Measurements from ENCODE around the gene CACNA1I. TPM values are rescaled to one million over a fixed set of nuclear protein-coding genes. Genes with fewer than 3 reads are reported as not detected.

Gene CACNA1I
- total RNA-seq, 4 donors from 2014 or later: not detected

DNA sequence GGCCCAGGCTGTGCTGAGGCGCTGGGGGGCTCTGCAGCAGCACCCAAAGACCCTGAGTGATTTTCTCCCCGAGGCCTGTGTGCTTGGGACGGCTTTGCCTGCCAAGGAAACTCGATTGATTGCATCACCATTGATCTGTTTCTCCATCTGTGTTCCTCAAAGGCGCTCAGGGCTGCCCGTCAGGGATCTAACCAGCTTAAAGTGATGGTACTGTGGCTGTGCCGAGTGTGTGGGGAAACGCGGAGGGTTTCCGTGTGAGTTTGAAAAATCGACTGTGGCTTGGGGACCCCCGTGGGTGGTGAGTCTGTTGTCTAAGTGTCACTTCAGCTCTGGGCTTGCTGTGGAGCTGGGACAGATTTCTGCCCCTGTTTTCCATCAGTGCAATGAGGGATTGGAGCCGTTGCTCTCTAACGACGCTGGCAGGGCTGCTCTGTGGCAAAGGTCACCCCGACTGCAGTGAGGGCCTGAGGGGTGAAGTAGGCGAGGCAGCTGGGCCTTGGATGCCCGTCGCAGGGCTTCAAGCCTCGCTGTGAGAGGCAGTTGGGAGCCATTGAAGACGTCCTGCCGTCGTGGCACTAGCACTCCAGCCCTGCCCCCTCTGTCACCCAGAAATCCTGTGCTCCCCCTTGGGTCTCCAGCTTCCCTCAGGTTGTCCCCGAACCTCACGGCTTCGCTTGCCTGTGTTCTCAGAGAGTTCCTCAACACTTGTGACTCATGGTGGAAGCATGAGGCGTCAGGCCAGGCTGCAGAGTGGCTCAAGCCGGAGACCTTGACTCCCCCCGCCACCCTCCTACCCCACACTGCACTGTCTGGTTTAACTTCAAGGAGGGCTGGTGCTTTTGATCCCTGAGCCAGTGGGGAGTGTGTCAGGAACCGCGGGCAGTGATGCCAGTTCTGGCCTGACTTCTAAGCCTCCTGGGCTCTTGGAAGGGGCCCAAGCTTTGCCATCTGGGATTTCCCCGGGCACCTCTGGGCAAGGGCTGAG, 21.8 kb downstream of the CACNA1I start:
- Histone ChIP-seq H3K27me3 (peaks cover 3 to 25% (median 13%) of the 10 kb centered on the region in 3 donors), H3K4me1 (peaks cover 0 to 7% of the 10 kb centered on the region in 2 donors), H3K4me3 (no peak overlapping the region), H3K9me3 (no peaks in the 10 kb centered on the region), H3K27ac (no peak overlapping the region), H3K36me3 (no peaks in the 10 kb centered on the region)
- no peak for ATAC-seq
- TF ChIP-seq POLR2A (IDR thresholded peaks at IDR 0.05): no peak
- TF ChIP-seq, protein P1, sequence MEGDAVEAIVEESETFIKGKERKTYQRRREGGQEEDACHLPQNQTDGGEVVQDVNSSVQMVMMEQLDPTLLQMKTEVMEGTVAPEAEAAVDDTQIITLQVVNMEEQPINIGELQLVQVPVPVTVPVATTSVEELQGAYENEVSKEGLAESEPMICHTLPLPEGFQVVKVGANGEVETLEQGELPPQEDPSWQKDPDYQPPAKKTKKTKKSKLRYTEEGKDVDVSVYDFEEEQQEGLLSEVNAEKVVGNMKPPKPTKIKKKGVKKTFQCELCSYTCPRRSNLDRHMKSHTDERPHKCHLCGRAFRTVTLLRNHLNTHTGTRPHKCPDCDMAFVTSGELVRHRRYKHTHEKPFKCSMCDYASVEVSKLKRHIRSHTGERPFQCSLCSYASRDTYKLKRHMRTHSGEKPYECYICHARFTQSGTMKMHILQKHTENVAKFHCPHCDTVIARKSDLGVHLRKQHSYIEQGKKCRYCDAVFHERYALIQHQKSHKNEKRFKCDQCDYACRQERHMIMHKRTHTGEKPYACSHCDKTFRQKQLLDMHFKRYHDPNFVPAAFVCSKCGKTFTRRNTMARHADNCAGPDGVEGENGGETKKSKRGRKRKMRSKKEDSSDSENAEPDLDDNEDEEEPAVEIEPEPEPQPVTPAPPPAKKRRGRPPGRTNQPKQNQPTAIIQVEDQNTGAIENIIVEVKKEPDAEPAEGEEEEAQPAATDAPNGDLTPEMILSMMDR (IDR thresholded peaks at IDR 0.05 in 4 of 5, conservative IDR thresholded peaks at IDR 0.05 in 1 of 5): no peak
- in situ Hi-C loops (cut with MboI; ENCODE audit: low sequenced_read_pairs in 4 of 4) (no loop called here), intact Hi-C loops (cut with DNase I; ENCODE audit: low total_unique reads) (no loop called here)
- DNase-seq: no peak

DNA sequence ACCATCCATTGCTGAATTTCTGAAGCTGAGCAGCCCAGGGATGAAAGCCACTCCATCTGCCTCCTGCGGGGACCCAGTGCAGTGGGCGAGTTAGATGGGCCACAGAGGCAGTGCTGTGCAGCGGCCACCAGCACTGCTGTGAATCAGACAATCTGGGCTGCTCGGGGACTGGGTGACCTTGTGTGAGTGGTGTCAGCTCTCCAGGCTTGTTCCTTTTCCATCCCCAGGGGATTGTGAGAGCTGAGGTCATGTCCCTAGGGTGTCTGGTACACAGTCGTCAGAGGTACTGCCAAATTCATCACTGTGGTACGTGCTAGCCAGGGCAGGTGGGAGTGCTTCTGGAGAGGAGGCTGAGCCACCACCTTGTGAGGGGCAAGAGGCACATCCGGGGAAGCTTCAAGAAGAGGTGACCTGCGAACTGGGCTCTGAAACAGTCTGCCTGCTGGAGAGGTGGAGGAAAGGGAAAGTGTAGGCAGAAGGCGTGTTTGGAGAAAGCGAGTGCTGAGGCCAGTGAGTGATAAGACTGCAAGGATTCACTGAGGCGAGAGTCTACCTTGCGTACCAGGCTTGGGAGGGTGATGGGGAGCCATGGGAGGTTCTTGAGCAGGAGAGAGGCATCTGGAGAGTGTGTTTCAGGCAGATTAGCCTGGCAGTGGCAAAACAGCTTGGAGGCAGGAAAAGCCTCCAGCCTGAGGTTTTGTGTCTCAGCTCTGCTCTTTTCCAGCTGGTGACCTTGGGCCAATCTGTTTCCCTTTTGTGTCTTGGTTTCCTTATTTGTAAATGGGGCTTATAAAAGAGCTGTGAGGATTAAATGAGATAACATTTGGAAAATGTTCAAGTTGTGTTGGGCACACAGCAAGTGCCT, 22.7 kb downstream of the CACNA1I start:
- DNase-seq: no peak
- no peak for ATAC-seq
- in situ Hi-C loops (cut with MboI; ENCODE audit: low sequenced_read_pairs in 4 of 4): no loop called here
- no peak overlapping the region for H3K4me3 ChIP-seq
- no peaks in the 10 kb centered on the region for H3K36me3 ChIP-seq
- H3K9me3 ChIP-seq: no peaks in the 10 kb centered on the region
- H3K27me3 ChIP-seq: peaks cover 10 to 32% (median 22%) of the 10 kb centered on the region in 3 donors
- TF ChIP-seq POLR2A (IDR thresholded peaks at IDR 0.05): no peak
- TF ChIP-seq, protein P1 (IDR thresholded peaks at IDR 0.05 in 4 of 5, conservative IDR thresholded peaks at IDR 0.05 in 1 of 5): no peak
- intact Hi-C loops (cut with DNase I; ENCODE audit: low total_unique reads): no loop called here
- H3K4me1 ChIP-seq: no peaks in the 10 kb centered on the region
- no peak overlapping the region for H3K27ac ChIP-seq

DNA sequence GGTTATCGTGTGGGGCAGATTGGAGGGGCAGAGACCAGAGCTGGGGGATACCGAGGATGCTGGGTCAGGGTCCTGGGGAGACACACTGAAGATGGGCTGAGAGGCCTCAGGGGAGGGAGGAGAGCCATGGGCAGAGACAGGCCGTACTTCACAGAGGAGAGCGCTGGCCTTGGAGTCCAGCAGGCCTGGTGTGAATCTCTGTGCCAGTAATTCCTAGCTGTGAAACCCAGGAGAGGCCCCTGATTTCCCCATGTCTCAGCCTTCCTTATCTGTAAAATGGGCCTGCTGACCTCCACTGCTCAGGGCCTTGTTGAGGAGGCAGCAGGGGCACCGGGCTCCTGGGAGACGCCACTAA, 23.4 kb downstream of the CACNA1I start:
- Histone ChIP-seq H3K27ac (no peak overlapping the region), H3K4me3 (no peak overlapping the region), H3K9me3 (no peaks in the 10 kb centered on the region), H3K27me3 (peaks cover 15 to 36% (median 26%) of the 10 kb centered on the region in 3 donors), H3K4me1 (no peaks in the 10 kb centered on the region), H3K36me3 (no peaks in the 10 kb centered on the region)
- intact Hi-C loops (cut with DNase I; ENCODE audit: low total_unique reads): no loop called here
- in situ Hi-C loops (cut with MboI; ENCODE audit: low sequenced_read_pairs in 4 of 4): no loop called here
- no peak for DNase-seq
- TF ChIP-seq, protein P1 (IDR thresholded peaks at IDR 0.05 in 4 of 5, conservative IDR thresholded peaks at IDR 0.05 in 1 of 5): no peak
- TF ChIP-seq POLR2A (IDR thresholded peaks at IDR 0.05): no peak
- ATAC-seq: no peak

DNA sequence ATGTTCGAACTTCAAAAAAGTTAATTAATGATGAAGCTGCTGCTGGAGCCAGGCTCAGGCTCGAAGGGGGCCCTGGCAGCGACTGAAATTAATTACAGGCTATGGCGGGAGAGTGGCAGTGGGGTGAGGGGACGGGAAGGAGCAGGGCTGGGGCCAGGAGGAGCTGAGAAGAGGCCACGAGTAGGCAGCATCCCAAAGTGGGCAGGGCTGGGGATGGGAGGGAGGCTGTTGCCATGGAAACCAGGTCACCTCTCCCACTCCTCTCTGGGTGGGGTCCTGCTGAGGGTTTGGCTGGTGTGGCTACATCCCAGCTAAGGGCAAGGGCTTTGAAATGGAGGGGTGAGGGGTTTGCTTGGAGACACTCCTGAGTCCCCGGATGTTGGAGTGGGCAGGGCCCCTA, 23.9 kb downstream of the CACNA1I start:
- ATAC-seq: no peak
- Histone ChIP-seq H3K27me3 (peaks cover 15 to 36% (median 26%) of the 10 kb centered on the region in 3 donors), H3K36me3 (no peaks in the 10 kb centered on the region), H3K4me3 (no peak overlapping the region), H3K4me1 (no peaks in the 10 kb centered on the region), H3K9me3 (no peaks in the 10 kb centered on the region), H3K27ac (no peak overlapping the region)
- no peak for DNase-seq
- in situ Hi-C loops (cut with MboI; ENCODE audit: low sequenced_read_pairs in 4 of 4) (no loop called here), intact Hi-C loops (cut with DNase I; ENCODE audit: low total_unique reads) (no loop called here)
- TF ChIP-seq POLR2A (IDR thresholded peaks at IDR 0.05): no peak
- TF ChIP-seq, protein P1 (IDR thresholded peaks at IDR 0.05 in 4 of 5, conservative IDR thresholded peaks at IDR 0.05 in 1 of 5): no peak
